ENCODE data around the gene REEP1.
"Not testable (repeated sequence)": the region's sequence is repeated elsewhere in the genome, so short reads cannot be mapped to it uniquely, and the experiment has no call there.

Gene REEP1

DNA sequence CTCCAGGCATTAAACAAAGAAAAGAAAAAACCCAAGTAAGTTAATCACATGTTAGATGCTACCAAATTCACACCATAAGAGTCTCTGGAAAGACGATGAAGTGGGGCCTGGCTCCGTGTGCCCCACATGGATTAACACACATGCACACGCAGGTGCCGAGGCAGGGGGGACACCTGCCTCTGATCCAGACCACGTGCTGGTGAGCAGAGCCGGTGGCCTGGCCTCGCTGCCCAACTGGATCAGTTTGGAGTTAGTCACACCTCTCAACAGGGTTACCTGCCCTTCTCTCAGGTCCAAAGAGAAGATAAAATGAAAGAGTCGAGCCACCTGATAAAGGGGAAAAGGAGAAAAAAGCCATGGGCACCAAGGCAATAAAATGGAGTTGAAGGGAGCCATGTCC is 97.7 kb downstream of the REEP1 start:
- no peak for DNase-seq

GRCh38 chr2:86239326-86239725 is 98.1 kb downstream of the REEP1 start:
- DNase-seq: no peak

GRCh38 chr2:86238354-86238753 is 99.1 kb downstream of the REEP1 start:
- no peak for DNase-seq

GRCh38 chr2:86237172-86237571 is 100.3 kb downstream of the REEP1 start:
- DNase-seq: no peak

DNA sequence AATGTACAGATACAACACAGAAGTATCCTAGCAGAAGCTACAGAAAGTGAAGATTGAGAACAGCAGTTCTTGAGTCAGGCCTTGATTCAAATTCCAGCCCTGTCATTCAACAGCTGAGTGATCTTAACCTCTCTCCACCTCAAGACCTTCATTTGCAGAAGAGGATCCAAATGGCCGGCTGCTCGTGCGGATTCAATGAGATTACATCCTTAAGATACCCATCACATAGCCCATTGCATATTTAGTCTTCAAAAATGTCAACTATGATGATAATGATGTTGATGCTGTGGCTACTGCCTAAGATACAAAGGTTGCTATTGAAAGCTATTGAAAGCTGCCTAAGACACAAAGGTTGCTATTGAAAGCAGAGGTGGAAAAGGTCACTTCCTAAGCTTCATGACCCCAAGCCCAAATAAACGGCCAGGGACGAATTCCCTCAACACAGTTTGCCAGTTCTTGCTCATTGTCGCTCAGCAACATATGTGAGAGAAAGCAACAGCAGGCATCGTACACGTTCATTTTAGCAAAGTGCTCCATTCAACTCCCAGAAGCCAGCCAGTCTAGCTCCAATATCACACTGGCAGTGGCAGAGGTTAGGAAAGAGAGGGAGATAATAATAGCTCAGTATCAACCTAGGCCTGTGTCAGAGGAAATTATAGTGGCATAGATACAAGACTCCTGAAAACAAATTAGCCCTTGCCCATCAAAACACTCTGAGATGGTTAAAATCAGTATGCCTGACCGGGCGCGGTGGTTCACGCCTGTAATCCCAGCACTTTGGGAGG is 102.0 kb downstream of the REEP1 start:
- no peak for DNase-seq

GRCh38 chr2:86234563-86235131 is 102.8 kb downstream of the REEP1 start:
- DNase-seq: no peak

- DNase-seq: no peak
Measured at GRCh38 chr2:86233436-86233835, 104.0 kb downstream of the REEP1 start.

GRCh38 chr2:86232910-86233309 is 104.5 kb downstream of the REEP1 start:
- DNase-seq: no peak

- DNase-seq: no peak
Measured at GRCh38 chr2:86232373-86232784, 105.0 kb downstream of the REEP1 start.

GRCh38 chr2:86231680-86232372 is 105.6 kb downstream of the REEP1 start:
- no peak for DNase-seq

- DNase-seq: no peak
Measured at GRCh38 chr2:86230961-86231360, 106.5 kb downstream of the REEP1 start.

- no peak for DNase-seq
Measured at GRCh38 chr2:86229221-86229620, 108.2 kb downstream of the REEP1 start.

DNA sequence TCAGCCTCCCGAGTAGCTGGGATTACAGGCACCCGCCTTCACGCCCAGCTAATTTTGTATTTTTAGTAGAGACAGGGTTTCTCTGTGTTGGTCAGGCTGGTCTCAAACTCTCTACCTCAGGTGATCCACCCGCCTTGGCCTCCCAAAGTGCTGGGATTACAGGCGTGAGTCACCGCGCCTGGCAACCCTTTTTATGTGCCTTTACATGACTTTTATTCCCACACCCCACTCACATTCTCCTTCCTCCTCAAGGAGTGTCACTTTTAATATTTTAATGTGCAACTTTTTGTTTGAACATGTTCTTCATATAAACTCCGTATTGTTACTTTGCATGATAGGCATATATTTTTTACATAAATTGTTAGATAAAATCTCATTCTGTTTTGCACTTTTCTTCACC is 108.9 kb downstream of the REEP1 start:
- DNase-seq: not testable (repeated sequence)

DNA sequence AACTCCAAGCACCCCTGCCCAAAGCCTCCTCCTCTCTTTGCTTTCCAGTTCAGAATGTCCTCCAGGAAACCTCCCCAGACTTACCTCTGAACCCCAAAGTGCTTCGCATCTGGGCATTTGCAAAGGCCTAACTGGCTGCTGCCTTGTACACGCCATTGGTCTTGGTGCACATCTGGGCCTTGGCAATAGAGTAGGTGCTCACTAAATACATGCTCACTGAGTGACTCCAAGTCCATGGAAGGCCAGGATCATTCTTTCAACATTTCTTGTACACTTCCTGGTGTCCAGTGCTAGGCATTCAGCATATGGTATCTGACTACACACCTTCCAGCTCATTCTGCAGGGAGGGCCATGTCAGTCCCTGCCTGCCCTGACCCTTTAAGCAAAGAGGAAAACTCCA is 109.7 kb downstream of the REEP1 start:
- DNase-seq: no peak

DNA sequence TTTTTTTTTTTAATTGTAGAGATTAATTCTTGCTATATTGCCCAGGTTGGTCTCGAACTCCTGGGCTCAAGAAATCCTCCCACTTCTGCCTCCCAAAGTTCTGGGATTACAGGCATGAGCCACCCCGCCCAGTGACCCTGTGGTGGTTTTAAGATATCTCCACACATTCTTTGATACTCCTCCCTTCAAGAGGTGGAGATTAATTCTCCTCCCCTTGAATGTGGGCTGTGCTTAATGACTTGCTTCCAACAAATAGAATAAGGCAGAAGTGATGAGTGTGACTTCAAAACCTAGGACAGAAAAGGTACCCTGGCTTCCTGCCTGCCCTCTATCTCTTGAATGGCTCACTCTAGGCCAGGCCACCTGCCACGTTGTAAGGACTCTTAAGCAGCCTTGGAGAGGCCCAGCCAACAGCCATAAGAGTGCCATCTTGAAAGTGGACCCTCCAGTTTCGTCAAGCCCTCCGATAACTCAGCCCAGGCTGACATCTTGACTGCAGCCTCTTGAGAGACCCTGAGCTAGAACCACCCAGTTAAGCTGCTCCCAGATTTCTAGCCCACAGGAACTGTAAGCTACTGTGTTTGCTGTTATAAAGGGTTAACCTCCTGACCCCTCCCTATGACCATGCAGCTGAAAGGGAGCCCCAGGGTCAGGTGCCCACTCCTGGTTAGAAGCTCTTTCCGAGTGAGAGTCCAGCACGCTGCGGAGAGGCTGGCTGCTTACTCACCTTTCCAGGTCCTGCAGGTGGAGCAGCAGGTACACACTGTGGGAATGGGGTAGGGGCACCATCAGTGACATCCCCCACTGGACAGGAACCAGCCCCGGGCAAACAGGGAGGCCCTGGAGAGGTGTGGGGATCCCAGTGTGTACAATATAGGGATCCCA is 110.5 kb downstream of the REEP1 start:
- no peak for DNase-seq

- no peak for DNase-seq
Measured at GRCh38 chr2:86226070-86226469, 111.4 kb downstream of the REEP1 start.

DNA sequence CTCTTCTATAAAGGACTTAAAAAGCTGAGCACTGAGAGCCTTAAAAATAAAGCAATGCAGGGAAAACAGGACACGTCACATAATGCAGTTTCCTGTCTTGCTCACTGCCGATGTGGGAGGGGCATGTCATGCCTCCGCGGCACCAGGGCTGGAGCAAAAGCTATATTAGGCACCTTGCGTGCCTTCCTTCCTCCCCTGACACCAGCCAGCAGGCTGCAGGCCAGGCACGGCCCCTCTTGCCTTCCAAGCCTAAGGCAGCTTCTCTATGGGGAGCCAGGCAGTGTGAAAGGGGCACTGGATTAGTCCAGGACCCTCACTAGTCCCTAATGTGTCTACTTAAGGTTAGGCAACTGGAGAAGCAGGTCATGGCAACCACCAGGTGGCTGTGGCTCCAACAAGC is 111.8 kb downstream of the REEP1 start:
- peak in 2 of 4 experiments; percentile 13 to 47 for DNase-seq

GRCh38 chr2:86224645-86225355 is 112.6 kb downstream of the REEP1 start:
- DNase-seq: no peak

GRCh38 chr2:86223927-86224560 is 113.4 kb downstream of the REEP1 start:
- DNase-seq: no peak

DNA sequence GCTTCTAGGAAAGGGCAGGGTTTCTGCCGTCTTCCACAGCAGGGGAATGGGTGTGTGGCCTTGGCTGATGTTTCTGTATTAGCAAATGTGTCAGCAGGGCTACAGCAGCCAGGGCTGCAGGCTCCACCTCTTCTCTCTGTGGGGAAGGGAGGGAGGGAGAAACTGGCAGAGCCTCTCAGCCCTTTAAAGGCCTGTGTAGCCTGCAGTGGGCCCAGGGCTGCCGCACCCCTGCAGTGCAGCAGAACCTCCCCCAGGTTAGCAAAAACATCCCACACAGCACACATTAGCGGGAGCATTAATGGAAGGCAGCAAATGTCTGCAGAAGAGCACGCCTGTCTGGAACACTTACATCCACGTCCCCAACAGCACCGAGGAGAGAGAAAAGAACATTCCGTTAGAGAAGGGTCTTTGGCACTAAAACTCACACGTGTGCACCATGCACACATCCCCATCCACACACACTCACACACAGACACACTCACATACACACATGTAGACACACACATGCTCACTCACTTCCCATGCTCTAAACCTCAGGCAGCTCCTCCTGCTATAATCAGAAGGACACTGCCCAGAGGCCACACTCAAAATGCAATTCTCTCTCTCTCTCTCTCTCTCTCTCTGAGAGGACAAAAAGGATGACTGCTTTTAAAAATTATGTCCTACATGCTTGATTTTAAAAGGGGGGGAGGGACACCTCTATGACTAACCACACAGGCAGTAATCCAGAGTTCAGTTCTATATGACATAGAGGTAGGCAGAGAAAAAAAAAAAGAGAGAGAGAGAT is 114.1 kb downstream of the REEP1 start:
- no peak for DNase-seq

- DNase-seq: peak in 2 of 4 experiments; percentile 3 to 6
Measured at GRCh38 chr2:86221066-86221684, 116.3 kb downstream of the REEP1 start.

Data from activated naive CD4-positive, alpha-beta T cell (primary cell).